Adipose tissue (tissue), 3 donors: ENCODE results near the gene PROM2. TPM values are rescaled to one million over a fixed set of nuclear protein-coding genes. Genes with fewer than 3 reads are reported as not detected.

Experiments used
- H3K27ac ChIP-seq: one replicate; pipeline ENCODE4 v1.5.1; 2013; ENCODE audit warnings: low read depth, low read length
- WGBS, 3 donors: extraction: QIAGEN DNeasy Blood & Tissue Kit; methylation state at CpG; one replicate each; pipeline ENCODE4 v1.1.7; 2013; 5-methylcytosine and 5-hydroxymethylcytosine counted together
- polyA plus RNA-seq, 3 donors: library from polyadenylated mRNA; stranded (reverse); fragments of 200-250 nt; gene quantifications; one replicate each; pipeline ENCODE4 v1.2.3, GENCODE V29; 2013
- donor health status: healthy with polysubstance abuse.
- donor health status: Bipolar disorder and iron deficiency.
- donor health status: healthy.

PROM2 gene
- polyA plus RNA-seq, 3 donors, result 2.0 to 6.1 (median 3.0) TPM

DNA sequence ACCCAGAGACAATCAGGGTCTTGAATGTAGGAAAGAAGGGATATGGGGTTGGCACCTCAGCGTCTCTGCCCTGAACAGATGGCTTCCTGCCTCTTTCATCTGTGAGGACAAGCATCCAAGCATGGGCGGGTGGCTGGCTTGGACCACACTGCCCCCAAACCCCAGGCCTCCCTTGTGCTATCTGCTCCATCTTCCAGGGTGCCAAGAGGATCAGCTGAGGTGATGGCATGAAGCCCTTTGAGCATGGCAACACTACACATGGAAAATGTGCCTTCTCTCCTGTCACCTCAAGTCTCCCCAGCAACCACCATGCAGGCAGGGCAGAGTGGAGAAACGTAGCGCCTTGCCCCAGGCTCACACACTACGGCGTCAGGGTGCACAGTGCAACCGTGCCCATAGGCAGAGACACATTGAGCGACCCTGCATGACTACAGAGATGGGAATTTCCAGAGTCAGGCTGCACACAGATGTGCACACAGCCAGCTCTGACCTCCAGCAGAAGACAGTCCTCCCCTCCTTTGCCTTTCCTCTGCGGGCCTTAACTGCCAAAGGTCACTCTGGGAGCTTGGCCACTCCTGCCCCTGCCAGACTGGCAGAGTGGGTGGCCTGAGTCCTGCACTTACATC, 24.4 kb downstream of the PROM2 start:
- WGBS, 3 donors, result 83 to 85% (median 84%) methylated on average over 9 of the region's 9 CpGs
- H3K27ac ChIP-seq, result no peak overlapping the region

DNA sequence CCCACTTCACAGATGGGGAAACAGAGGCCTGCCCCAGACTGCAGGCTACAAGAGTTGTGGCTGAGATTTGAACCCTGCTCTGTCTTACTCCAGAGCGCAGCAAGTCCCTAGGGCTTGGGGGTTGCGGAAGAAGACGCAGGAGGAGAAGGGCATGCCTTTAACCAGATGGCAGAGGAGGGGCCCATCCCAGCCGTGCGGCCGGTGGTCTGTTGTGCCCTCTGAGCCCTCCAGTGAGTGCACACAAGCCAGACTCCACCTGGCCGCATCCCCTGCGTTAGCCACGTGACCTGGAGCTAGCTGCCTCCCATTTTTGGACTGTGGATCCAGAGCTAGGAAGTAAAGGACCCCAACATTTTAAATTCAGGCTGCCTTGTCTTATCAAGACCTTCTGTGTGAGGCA, 25.7 kb downstream of the PROM2 start:
- WGBS, 3 donors, result 69 to 76% (median 71%) methylated on average over 8 to 9 of the region's 9 CpGs

DNA sequence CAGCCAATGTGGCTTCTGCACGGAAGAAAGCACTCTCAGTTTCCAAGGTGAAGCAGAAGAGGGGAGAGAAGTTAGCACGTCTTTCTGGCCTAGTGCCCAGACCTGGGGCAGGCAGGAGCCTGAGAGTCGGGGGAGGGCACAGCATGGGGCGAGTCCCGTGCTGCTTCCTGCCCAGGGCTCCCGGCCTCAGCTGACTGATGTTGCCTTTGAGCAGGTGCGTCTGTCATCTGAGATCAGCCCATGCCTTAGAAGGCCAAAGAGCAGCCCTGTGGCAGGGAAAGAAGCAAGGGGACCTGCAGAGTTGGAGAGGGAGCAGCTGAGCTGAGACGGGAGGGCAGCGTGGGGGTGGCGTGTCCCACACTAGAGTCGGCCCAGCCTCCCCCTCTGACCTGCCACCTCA, 26.2 kb downstream of the PROM2 start:
- 24 to 33% (median 27%) methylated on average over 11 of the region's 11 CpGs for WGBS, 3 donors
- no peak overlapping the region for H3K27ac ChIP-seq

More for the DNA sequence above, 25.7 kb downstream of the PROM2 start:
- no peak overlapping the region for H3K27ac ChIP-seq

DNA sequence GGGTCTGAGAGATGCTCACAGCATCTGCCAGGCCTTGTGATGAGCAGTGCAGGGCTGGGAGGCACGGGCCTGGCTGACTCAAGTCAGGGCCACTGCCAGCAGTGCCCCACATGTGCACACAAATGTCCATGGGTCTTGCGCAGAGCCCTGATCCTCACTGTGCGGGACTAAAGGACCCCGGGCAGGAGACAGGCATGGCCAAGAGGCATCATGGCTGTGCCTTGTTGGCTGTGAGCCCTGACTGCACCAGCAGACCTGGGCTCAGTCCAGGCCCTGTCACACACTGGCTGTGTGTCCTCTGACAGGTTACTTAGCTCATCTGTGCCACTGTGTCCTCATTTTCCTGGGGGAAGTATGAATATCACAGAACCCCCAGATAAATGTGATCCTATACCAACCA, 26.9 kb downstream of the PROM2 start:
- 77 to 91% (median 88%) methylated on average over 4 of the region's 4 CpGs for WGBS, 3 donors

DNA sequence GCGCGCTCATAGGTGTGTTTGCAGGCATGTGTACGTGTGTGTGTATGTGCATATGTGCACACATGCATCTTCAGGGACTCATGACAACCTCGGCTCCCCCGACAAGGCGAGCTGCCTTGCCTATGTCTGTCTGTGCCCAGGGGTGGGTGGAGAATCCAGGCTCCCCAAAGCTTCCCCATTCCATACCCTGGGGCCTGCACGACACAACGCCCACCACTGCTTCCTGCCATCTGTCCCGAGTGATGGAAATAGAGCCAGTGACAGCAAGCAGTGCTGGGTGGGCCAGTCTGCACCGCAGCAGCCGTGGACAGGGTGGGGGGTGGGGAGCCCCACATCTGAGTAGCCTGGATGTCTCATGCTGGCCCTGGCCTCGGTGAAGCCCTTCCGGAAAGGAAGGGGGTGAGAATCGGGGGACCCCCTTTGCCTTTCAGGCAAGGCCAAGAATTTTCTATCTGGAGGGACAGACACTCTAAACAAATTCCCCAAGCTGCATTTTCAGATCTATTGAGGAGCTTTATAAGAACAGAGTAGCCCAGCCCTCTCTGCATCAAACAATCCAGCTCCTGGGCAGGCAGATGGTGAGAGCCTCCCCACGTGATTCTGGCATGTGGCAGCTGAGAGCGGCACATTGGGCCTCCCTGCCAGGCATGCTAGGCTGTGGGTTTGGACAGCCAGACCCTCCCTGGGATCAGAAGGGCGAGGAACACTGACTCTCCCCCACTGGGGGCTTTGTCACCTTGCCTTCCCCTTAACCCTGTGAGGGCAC, 27.8 kb downstream of the PROM2 start:
- WGBS, 3 donors, result 60 to 65% (median 63%) methylated on average over 17 of the region's 17 CpGs
- H3K27ac ChIP-seq, result no peak overlapping the region

More for the DNA sequence above, 26.9 kb downstream of the PROM2 start:
- no peak overlapping the region for H3K27ac ChIP-seq

DNA sequence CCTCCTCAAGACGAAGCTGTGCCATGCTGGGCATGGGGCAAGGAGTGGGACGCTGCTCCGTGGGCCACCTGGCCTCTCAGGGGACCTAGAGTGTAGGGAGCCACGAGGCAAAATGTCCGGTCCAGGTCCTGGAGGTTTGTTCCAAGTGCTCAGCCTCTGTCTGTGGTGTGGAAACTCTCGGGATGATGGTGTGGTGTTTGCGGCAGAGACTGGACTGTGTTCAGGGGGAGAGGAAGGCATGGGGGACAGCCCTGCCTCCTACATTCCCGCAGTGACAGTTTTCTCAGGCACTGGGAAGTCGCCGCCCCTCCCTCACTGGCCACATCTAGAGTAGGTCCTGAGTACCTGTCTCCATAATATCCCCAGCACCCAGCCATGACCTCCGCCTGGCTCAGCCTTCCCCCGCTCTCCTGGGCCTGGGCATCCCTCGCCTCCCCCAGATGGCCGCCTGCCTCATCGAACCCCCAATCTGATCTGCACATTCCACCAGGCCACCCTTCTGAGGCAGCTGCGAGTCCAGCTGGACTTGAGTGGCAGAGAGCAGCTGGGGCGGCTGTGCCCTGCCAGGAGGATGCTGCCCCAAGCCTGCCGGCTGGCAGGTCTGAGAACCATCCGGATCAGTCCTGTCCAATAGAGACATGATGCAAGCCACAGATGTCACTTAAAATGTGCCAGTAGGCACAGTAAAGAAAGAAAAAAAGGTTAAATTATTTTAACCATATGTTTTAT, 29.1 kb downstream of the PROM2 start:
- WGBS, 3 donors, result 81 to 86% (median 84%) methylated on average over 19 of the region's 19 CpGs
- no peak overlapping the region for H3K27ac ChIP-seq

DNA sequence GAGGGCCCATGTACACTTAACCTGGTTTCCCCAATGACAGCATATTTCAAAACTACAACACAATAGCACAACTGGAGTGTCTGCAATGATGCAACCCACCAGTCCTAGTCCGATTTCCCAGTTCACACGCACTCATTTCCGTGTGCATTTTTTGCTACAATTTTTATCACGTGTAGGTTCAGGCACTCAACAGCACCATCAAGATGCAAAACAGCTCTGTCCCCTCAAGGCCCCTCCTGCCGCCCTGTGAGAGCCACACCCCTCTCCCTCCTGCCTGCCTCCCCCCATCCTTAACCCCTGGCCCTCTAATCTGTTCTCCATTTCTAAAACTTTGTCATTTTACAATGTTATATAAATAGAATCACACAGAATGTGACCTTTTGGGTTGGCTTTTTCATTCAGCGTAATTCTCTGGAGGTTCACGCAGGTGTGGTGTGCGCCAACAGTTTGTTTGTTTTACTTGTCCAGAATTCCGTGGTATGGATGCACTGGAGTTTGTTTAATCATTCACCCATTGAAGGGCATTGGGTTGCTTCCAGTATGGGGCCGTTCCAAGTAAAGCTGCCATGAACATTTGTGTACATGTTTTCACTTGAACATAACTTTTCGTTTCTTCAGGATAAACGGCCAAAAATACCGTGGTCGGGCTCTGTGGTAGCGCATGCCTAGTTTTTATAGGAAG, 31.3 kb downstream of the PROM2 start:
- no peak overlapping the region for H3K27ac ChIP-seq
- 23 to 76% (median 63%) methylated on average over 15 of the region's 15 CpGs for WGBS, 3 donors

DNA sequence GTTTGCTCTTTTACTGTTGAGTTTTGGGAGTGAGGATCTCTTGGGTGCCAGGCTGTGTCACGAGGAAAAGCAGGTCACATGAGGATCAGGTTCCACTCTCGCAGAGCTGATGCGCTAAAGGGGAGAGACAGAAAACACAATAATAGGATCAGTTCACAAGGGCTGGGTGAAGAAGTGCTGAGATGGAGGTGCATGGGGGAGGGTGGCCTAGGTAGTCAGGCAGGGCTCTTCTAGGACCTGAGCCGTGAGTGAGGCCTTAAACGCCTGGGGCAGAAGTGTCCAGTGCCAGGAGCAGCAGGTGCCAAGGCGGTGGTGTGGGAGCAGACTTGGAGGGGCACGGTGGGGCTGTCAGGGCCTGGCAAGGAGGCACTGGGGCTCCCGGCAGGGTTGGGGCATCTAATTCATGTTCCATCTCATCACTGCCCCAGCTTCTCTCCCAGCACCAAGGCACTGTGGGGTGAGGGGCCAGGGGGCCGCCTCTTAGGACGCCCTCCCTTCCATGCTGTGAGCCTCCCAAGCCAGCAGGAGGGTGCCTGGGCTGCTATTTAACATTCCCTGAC, 32.2 kb downstream of the PROM2 start:
- H3K27ac ChIP-seq, result no peak overlapping the region
- 71 to 87% (median 85%) methylated on average over 7 to 10 of the region's 10 CpGs for WGBS, 3 donors

DNA sequence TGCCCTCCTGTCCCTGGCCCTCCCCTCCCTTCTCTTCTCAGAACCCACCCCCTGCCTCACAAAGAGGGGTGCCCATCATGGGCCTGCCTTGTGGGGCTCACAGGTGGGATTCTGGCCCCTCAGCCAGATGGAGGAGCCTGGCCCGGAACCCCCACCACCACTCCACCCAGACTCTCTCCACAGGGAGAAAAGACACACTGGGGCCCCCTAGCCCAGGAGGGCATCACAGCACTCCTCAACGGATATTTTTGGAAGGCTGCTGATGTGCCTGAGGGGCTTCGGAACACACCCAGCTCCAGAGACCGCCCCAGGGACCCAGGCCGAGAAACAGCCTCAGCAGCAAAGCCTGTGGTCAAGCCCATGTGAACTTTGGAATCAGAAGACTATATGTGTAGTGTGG, 32.8 kb downstream of the PROM2 start:
- H3K27ac ChIP-seq, result no peak overlapping the region
- WGBS, 3 donors, result 86 to 94% (median 90%) methylated on average over 5 of the region's 5 CpGs

DNA sequence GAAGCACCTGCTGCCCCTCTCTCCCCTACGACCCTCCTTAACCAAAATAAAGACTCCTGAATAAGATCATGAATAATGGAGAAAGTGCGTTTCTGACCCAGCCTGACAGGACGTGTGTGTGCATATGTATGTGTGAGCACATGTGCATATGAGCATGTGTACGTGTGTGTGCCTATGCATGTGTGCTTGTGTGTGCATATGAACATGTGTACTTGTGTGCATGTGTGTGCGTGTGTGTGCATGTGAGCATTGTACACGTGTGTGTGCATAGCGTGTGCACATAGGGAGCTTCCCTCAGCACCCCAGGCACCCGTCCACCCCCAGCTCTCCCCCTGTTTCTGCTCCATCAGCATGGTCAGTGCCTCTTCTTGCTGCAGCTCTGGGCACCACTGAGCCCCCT, 33.6 kb downstream of the PROM2 start:
- WGBS, 3 donors, result 76 to 80% (median 78%) methylated on average over 8 of the region's 8 CpGs
- H3K27ac ChIP-seq, result no peak overlapping the region

DNA sequence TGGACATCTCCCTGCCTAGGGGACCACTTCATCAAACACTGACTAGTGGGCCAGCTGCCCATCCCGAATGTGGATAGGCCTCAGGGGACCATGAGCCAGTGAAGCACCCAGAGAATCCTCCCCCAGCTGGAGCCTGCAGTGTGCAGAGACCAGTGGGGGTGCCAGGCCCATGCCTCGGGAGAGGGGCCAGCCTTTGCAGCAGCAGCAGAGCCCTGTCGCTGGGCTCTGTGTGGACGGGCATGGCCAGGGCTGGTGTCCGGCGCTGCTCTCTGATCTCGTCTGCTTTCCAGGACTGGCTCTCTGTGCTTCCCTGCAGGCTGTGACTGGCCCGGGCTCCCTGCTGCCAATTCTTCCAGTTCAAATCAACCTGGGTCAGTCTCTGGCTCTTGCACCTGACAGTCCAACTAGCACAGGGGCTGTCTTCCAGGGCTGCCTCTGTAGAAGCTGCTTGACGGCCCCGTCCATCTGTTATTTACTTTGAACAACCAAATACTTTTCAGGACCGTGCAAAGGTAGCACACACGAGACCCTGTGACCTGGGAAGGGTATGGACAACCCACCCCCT, 34.3 kb downstream of the PROM2 start:
- H3K27ac ChIP-seq, result no peak overlapping the region
- WGBS, 3 donors, result 61 to 82% (median 75%) methylated on average over 12 of the region's 12 CpGs

DNA sequence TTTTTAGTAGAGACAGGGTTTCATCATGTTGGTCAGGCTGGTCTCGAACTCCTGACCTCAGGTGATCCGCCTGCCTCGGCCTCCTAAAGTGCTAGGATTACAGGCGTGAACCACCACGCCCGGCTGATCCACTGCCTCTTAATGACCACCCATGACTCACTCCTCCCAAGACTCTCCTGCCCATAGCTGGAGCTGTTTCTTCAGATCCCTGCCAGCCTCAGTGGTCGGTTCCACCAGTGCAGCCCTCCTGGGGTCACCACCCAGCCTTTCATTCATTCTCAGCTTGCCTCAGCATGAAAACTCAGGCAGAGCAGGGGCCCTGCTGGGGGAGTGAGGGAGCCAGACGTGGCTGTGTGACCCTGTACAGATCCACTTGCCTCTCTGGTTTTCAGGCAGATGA, 35.4 kb downstream of the PROM2 start:
- 85 to 88% (median 85%) methylated on average over 8 of the region's 8 CpGs for WGBS, 3 donors

DNA sequence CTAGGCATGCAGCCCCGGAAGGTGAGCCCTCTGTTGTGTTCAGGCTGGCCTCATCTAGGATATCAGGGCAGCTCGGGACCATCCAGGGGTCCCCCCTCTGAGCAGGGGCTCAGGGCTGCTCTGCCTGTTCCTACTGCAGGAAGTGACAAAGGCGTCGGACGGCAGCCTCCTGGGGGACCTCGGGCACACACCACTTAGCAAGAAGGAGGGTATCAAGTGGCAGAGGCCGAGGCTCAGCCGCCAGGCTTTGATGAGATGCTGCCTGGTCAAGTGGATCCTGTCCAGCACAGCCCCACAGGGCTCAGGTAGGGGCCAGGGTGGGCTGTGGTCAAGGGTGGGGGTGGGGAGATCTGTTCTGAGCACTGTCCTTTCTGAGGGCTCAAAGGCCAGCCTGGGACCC, 36.0 kb downstream of the PROM2 start:
- WGBS, 3 donors, result 66 to 79% (median 74%) methylated on average over 8 of the region's 8 CpGs
- no peak overlapping the region for H3K27ac ChIP-seq

More for the DNA sequence above, 35.4 kb downstream of the PROM2 start:
- H3K27ac ChIP-seq, result no peak overlapping the region

DNA sequence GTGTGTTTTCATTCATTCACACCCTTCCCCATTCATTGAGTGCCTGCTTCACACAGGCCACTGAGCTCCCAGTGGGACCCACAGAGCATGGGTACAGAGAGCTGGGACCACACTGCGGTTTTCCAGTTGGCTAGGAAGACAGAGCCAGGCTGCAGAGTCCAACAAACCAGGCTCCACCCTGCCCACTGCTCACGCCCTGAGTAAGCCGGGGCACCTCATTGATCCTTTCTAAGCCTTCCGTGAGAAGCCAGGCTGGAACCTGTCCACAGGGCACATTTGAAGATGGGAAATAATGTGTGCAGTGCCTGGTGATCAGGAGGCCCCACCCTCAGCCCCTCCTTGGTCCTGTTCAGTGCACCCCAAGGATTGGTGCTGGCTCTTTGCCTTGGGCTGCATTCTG, 36.4 kb downstream of the PROM2 start:
- 79 to 89% (median 86%) methylated on average over 4 of the region's 4 CpGs for WGBS, 3 donors
- no peak overlapping the region for H3K27ac ChIP-seq

DNA sequence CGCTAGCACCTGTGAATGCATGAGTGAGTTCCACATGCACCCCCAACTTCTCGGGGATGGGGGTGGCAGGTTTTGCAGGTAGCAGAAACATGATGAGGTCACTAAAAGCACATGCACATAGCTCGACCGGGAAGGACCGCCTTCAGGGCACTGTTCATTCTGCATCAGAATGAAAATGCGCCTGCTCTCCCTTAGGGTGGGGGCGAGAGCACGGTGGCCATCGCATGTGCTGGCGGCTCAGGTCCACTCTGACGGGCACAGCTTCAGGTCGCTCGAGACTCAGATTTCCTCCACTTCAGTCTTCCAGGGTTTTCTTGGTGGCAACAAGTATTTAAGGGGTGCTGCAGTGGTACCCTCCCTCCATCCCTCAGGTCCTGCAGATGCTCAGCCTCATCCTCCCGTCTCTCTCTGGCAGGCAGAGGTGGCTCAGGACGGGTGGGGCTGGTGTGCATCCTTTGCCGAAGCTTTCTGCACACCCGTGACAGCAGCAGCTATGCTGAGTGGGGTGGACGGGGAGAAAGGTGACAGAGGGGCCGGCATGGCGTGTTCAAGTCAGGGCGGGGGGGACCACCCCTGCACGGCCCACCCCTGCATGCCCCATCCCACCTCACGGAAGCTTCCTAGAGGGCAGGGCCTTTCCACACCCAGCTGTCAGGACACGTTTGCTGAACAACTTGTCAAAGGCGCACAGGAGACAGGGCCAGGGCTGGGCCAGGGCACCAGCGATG, 37.7 kb downstream of the PROM2 start:
- 77 to 88% (median 82%) methylated on average over 25 to 26 of the region's 26 CpGs for WGBS, 3 donors
- no peak overlapping the region for H3K27ac ChIP-seq

DNA sequence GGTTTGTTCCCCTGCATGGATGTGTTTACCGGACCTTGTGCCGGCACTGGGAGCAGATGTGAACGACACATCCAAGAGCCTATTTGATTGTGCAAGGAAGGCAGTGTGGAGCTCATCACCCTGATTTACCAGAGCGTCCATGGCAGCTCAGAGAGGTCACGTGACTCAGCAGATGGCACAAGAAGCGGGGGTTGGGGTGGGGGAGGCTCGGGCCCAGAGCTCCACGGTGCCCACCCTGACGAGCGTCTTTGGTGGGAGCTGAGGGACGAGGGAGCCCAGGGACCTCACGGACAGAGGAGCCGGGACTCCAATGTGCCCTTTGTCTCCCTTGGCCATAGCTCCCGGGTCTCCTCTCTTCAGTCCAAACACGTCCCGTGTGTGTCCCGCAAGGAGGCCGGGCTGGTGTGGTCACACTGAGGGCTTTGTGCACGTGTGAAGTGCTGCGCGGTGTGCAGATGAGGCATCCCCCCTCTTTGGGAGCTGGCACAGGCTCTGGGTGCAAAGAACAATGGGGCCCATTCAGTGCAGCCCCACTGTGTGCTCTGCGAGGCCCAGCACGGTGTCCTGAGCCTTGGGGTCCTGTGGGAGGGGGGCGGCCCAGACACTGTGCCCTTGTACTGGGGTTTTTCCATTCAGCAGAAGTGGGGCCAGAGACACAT, 38.4 kb downstream of the PROM2 start:
- no peak overlapping the region for H3K27ac ChIP-seq
- WGBS, 3 donors, result 84 to 87% (median 87%) methylated on average over 24 of the region's 24 CpGs
